C4-2B (cell line): ENCODE data around the gene UTS2R.

ENCODE experiments used
- CTCF ChIP-seq: fragments of 450-650 bp; conservative IDR thresholded peaks from 2 replicates; pipeline ENCODE4 v1.5.1; 2017; ENCODE audit warnings: mild to moderate bottlenecking
- ZFX ChIP-seq: fragments of 450-650 bp; IDR thresholded peaks from 2 replicates; pipeline ENCODE4 v1.6.1; 2017

GRCh38 chr17:82382933-82383255 lies 11.3 kb downstream of the UTS2R start:
- no peak for TF ChIP-seq CTCF
- TF ChIP-seq ZFX = no peak
